ENCODE measurements around the gene HGF. TPM values are rescaled to one million over a fixed set of nuclear protein-coding genes. Genes with fewer than 3 reads are reported as not detected.

Gene HGF
- total RNA-seq, 1 experiment from 2014 or later: 0.72 TPM

GRCh38 chr7:81682873-81683272, 87.0 kb downstream of the HGF start (continued):
- no peak for TF ChIP-seq ATF1 (CRISPR knock-in tag; IDR thresholded peaks at IDR 0.05)

GRCh38 chr7:81680120-81680519, 89.7 kb downstream of the HGF start:
- Mint-ChIP-seq H3K9me3 (no peaks in the 10 kb centered on the region), H3K4me3 (no peak overlapping the region), H3K36me3 (no peaks in the 10 kb centered on the region), H3K4me1 (peaks cover 28% of the 10 kb centered on the region), H3K27ac (no peak overlapping the region), H3K27me3 (ENCODE audit: low read depth) (no peaks in the 10 kb centered on the region)
- TF ChIP-seq AR (CRISPR knock-in tag; IDR thresholded peaks at IDR 0.05) (no peak), ZNF219 (CRISPR knock-in tag; IDR thresholded peaks at IDR 0.05; ENCODE audit: borderline replicate concordance) (no peak), JUN (CRISPR knock-in tag; IDR thresholded peaks at IDR 0.05) (no peak), E2F5 (CRISPR knock-in tag; IDR thresholded peaks at IDR 0.05) (no peak), USF1 (CRISPR knock-in tag; IDR thresholded peaks at IDR 0.05) (no peak)
- TF ChIP-seq, protein P1, sequence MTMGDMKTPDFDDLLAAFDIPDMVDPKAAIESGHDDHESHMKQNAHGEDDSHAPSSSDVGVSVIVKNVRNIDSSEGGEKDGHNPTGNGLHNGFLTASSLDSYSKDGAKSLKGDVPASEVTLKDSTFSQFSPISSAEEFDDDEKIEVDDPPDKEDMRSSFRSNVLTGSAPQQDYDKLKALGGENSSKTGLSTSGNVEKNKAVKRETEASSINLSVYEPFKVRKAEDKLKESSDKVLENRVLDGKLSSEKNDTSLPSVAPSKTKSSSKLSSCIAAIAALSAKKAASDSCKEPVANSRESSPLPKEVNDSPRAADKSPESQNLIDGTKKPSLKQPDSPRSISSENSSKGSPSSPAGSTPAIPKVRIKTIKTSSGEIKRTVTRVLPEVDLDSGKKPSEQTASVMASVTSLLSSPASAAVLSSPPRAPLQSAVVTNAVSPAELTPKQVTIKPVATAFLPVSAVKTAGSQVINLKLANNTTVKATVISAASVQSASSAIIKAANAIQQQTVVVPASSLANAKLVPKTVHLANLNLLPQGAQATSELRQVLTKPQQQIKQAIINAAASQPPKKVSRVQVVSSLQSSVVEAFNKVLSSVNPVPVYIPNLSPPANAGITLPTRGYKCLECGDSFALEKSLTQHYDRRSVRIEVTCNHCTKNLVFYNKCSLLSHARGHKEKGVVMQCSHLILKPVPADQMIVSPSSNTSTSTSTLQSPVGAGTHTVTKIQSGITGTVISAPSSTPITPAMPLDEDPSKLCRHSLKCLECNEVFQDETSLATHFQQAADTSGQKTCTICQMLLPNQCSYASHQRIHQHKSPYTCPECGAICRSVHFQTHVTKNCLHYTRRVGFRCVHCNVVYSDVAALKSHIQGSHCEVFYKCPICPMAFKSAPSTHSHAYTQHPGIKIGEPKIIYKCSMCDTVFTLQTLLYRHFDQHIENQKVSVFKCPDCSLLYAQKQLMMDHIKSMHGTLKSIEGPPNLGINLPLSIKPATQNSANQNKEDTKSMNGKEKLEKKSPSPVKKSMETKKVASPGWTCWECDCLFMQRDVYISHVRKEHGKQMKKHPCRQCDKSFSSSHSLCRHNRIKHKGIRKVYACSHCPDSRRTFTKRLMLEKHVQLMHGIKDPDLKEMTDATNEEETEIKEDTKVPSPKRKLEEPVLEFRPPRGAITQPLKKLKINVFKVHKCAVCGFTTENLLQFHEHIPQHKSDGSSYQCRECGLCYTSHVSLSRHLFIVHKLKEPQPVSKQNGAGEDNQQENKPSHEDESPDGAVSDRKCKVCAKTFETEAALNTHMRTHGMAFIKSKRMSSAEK (CRISPR knock-in tag; IDR thresholded peaks at IDR 0.05; ENCODE audit: borderline replicate concordance): no peak
- DNase-seq (ENCODE audit: low spot score): no peak
- ChIA-PET CTCF (no interaction called here), POLR2A (no interaction called here)
- no peak for ATAC-seq

DNA sequence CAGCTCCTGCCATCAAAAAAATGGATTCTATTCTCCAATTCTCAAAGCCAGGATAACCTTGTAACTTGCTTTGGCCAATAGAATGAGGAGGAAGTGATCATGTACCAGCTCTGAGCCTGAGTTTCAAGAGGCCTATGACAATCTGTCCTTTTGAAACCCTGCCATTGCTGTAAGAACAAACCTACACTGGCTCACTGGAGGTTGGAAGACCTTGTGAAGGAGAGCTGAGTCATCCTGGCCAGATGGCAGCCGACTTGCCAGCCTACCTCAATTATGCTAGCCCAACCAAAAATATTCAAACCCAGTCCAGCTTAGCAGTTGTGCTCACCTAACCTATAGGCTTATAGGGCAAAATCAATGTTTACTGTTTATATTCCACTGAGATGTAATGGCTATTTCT, 93.0 kb downstream of the HGF start:
- ATAC-seq (no peak), DNase-seq (ENCODE audit: low spot score) (no peak)
- TF ChIP-seq CTCF (IDR thresholded peaks at IDR 0.05) (no peak), PRDM15 (CRISPR knock-in tag; IDR thresholded peaks at IDR 0.05) (no peak), ATF1 (CRISPR knock-in tag; IDR thresholded peaks at IDR 0.05) (no peak), ZMAT4 (CRISPR knock-in tag; IDR thresholded peaks at IDR 0.05) (no peak), ZNF121 (CRISPR knock-in tag; IDR thresholded peaks at IDR 0.05) (no peak), MYBL2 (CRISPR knock-in tag; IDR thresholded peaks at IDR 0.05) (no peak), NR3C1 (CRISPR knock-in tag; conservative IDR thresholded peaks at IDR 0.05; ENCODE audit: low read depth) (no peak)
- TF ChIP-seq, protein P2, sequence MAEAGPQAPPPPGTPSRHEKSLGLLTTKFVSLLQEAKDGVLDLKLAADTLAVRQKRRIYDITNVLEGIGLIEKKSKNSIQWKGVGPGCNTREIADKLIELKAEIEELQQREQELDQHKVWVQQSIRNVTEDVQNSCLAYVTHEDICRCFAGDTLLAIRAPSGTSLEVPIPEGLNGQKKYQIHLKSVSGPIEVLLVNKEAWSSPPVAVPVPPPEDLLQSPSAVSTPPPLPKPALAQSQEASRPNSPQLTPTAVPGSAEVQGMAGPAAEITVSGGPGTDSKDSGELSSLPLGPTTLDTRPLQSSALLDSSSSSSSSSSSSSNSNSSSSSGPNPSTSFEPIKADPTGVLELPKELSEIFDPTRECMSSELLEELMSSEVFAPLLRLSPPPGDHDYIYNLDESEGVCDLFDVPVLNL (CRISPR knock-in tag; IDR thresholded peaks at IDR 0.05; ENCODE audit: borderline replicate concordance, low read depth): no peak
- CTCF ChIA-PET: no interaction called here
- POLR2A ChIA-PET: no interaction called here
- Mint-ChIP-seq H3K27me3 (ENCODE audit: low read depth) (no peaks in the 10 kb centered on the region), H3K4me1 (peaks cover 52% of the 10 kb centered on the region), H3K4me3 (no peak overlapping the region), H3K27ac (no peak overlapping the region; the same call in 1 of the 2 replicates), H3K36me3 (no peaks in the 10 kb centered on the region), H3K9me3 (no peaks in the 10 kb centered on the region)
